K562 (cell line): ENCODE measurements around the gene DDR1. TPM values are rescaled to one million over a fixed set of nuclear protein-coding genes. Genes with fewer than 3 reads are reported as not detected.
A peak's percentile ranks its signal among the peaks of the same experiment; 100 is the strongest.

Experiments used
- ATAC-seq: fragments of 200-7000 bp; cut with Tn5 transposase; 3 replicates; pipeline ENCODE4 v1.9.1; 2020; ENCODE audit warnings: moderate library complexity
- BruUV-seq: library from RNA; stranded (reverse); fragments of 400-500 nt; replicated peaks from 2 replicates; lab custom pipeline; 2021; lab: Mats Ljungman, UMichigan
- CTCF ChIA-PET: fragments of 300-600 bp; formaldehyde crosslinking; extraction: SDS; loops from one replicate; lab custom pipeline; 2021; ENCODE audit warnings: low intra/inter-chr PET ratio; lab: Yijun Ruan, JAX
- POLR2A ChIA-PET: fragments of 300-600, 350-650 bp; sonication (Branson Sonifier 250); formaldehyde crosslinking; extraction: SDS; loops from one replicate; lab custom pipeline; 2021; ENCODE audit warnings: antibody characterized with exemption, inconsistent platforms; lab: Yijun Ruan, JAX
- DNase-seq, 4 experiments: peaks; one replicate each; pipeline versions ENCODE4 v3.0.0 to v3.0.0-alpha.2; 2011 to 2018; ENCODE audit warnings: low spot score in 3 of 4, mixed read lengths in 3 of 4; ENCODE audit errors: extremely low read depth in 1 of 4
- FAIRE-seq: peaks from 2 replicates; lab custom pipeline; 2011; peaks lifted over from hg19 to GRCh38; lab: Jason Lieb, UNC
- H2AFZ ChIP-seq: 2 replicates; pipeline ENCODE4 v1.6.0; 2011; ENCODE audit warnings: low read depth, low read length, control low read depth, inconsistent platforms
- H3K27ac ChIP-seq: fragments of 200-600 bp; 3 replicates; pipeline ENCODE4 v1.8.0; 2011; ENCODE audit warnings: low read depth, mild to moderate bottlenecking, control low read depth, inconsistent platforms, low read length, moderate library complexity, mixed read lengths; ENCODE audit errors: extremely low read depth
- H3K27me3 ChIP-seq, 2 experiments: fragments of 300-600 bp in 1 of 2; 2 replicates in 1 of 2; 3 replicates in 1 of 2; pipeline versions ENCODE4 v1.6.0 to v1.8.0; 2011; ENCODE audit warnings: inconsistent platforms in 2 of 2, low read length in 2 of 2, mild to moderate bottlenecking in 1 of 2, mixed read lengths in 1 of 2, moderate library complexity in 1 of 2; ENCODE audit not compliant: control insufficient read depth in 2 of 2, insufficient read depth in 2 of 2
- H3K36me3 ChIP-seq: fragments of 300-600 bp; 3 replicates; pipeline ENCODE4 v1.8.0; 2011; ENCODE audit warnings: mild to moderate bottlenecking, low read length, inconsistent platforms; ENCODE audit not compliant: control insufficient read depth, insufficient read depth
- H3K4me1 ChIP-seq, 2 experiments: fragments of 200-600 bp in 1 of 2; replicated peaks in 1 of 2; 2 replicates in 1 of 2; 3 replicates in 1 of 2; pipeline versions ENCODE4 v1.5.1 to v1.8.0; 2011; ENCODE audit warnings: inconsistent platforms in 2 of 2, low read length in 2 of 2, mild to moderate bottlenecking in 1 of 2, mixed read lengths in 1 of 2, moderate library complexity in 1 of 2; ENCODE audit not compliant: control insufficient read depth in 2 of 2, insufficient read depth in 2 of 2
- H3K4me2 ChIP-seq: 2 replicates; pipeline ENCODE4 v1.6.1; 2011; ENCODE audit warnings: low read length, control low read depth, inconsistent platforms, mixed read lengths; ENCODE audit not compliant: insufficient read depth
- H3K4me3 ChIP-seq: fragments of 200-600 bp; sonication (generic), shearing (Covaris generic); 2 replicates; pipeline ENCODE4 v1.5.1; 2016; ENCODE audit warnings: control low read depth, inconsistent platforms
- H3K79me2 ChIP-seq: fragments of 200-600 bp; 3 replicates; pipeline ENCODE4 v1.8.0; 2011; ENCODE audit warnings: low read length, inconsistent platforms; ENCODE audit not compliant: control insufficient read depth, insufficient read depth
- H3K9ac ChIP-seq, 2 experiments: 2 replicates each; pipeline versions ENCODE4 v1.6.0 to v1.6.1; 2011; ENCODE audit warnings: low read depth in 2 of 2, low read length in 2 of 2, control low read depth in 1 of 2, inconsistent platforms in 1 of 2, mild to moderate bottlenecking in 1 of 2, mixed read lengths in 1 of 2; ENCODE audit not compliant: insufficient read depth in 1 of 2
- H3K9me1 ChIP-seq: one replicate; pipeline ENCODE4 v1.6.0; 2011; ENCODE audit warnings: inconsistent platforms, mild to moderate bottlenecking, low read length, moderate library complexity; ENCODE audit not compliant: control insufficient read depth, insufficient read depth
- H3K9me3 ChIP-seq: replicated peaks from 2 replicates; pipeline ENCODE4 v1.5.1; 2011; ENCODE audit warnings: low read depth, low read length, inconsistent platforms; ENCODE audit not compliant: control insufficient read depth, insufficient read depth
- H4K20me1 ChIP-seq: replicated peaks from 2 replicates; pipeline ENCODE4 v1.6.1; 2011; ENCODE audit warnings: low read length, inconsistent platforms, mixed read lengths; ENCODE audit not compliant: control insufficient read depth, insufficient read depth
- IFI16 ChIP-seq: fragments of 250-450 bp; sonication (Bioruptor Pico); IDR thresholded peaks from 2 replicates; pipeline ENCODE4 v2.1.2; 2022; ENCODE audit warnings: mild to moderate bottlenecking, inconsistent platforms
- MED1 ChIP-seq: sonication (generic); formaldehyde crosslinking; IDR thresholded peaks from 2 replicates; pipeline ENCODE4 v1.8.1; 2023; ENCODE audit warnings: missing genetic modification reagents, borderline replicate concordance
- PHF21A ChIP-seq: fragments of 450-650 bp; IDR thresholded peaks from 2 replicates; pipeline ENCODE4 v1.6.1; 2017; ENCODE audit warnings: low read depth, borderline replicate concordance
- RBFOX2 ChIP-seq: fragments of 200-400 bp; formaldehyde crosslinking; IDR thresholded peaks from 2 replicates; pipeline ENCODE4 v1.6.1; 2017; ENCODE audit warnings: low read depth, mild to moderate bottlenecking, low read length, moderate library complexity
- RBM34 ChIP-seq: fragments of 200-400 bp; formaldehyde crosslinking; IDR thresholded peaks from 2 replicates; pipeline ENCODE4 v1.6.1; 2018; ENCODE audit warnings: low read length, borderline replicate concordance; ENCODE audit not compliant: insufficient read depth
- SMARCE1 ChIP-seq: fragments of 450-650 bp; IDR thresholded peaks from 2 replicates; pipeline ENCODE4 v1.7.1; 2016; ENCODE audit warnings: mild to moderate bottlenecking
- WGBS: fragments of 100-300 bp; shearing (Covaris generic); methylation state at CpG from one replicate; pipeline ENCODE4 v1.1.6; 2016; ENCODE audit warnings: low coverage, mixed read lengths; ENCODE audit not compliant: insufficient coverage; ENCODE audit errors: missing lambda C conversion rate; 5-methylcytosine and 5-hydroxymethylcytosine counted together
- in situ Hi-C: fragments of 300-500 bp; cut with MboI; formaldehyde crosslinking; loops from 4 replicates; pipeline ENCODE4 v1.15.0; 2018; ENCODE audit warnings: inconsistent platforms, mixed read lengths
- intact Hi-C: fragments of 100-400 bp; cut with micrococcal nuclease; formaldehyde crosslinking; loops from 2 replicates; pipeline ENCODE4 v1.14.2; 2022
- polyA plus RNA-seq, 8 experiments: library from polyadenylated mRNA; depleted of rRNA in 4 of 8; stranded (reverse) in 5 of 8; unstranded in 3 of 8; fragments of >200 nt; fragmentation: Nextera tagmentation in 2 of 8; fragmentation: Illumina TruSeq in 1 of 8; extraction: Ambion mirVana in 2 of 8; extraction: Trizol in 1 of 8; gene quantifications; 2 replicates each; pipeline versions ENCODE4 v1.2.1 to v1.2.3, GENCODE V29; 2011 to 2014; ENCODE audit warnings: inconsistent platforms in 1 of 8, missing spikeins in 1 of 8
- total RNA-seq, 7 experiments: library from RNA; depleted of rRNA in 6 of 7; stranded (reverse); fragments of >200 nt in 6 of 7; fragmentation: Illumina TruSeq in 2 of 7; extraction: Trizol in 2 of 7; gene quantifications; 2 replicates each; pipeline versions ENCODE4 v1.2.1 to v1.2.3, GENCODE V29; 2011 to 2021; ENCODE audit warnings: low replicate concordance in 1 of 7

Gene DDR1
- total and polyA plus RNA-seq, 9 of the 15 experiments (the other 6 are each of a cell fraction or from before 2014, with no cell fraction given): 1.4 to 44.6 (median 12.2) TPM

DNA sequence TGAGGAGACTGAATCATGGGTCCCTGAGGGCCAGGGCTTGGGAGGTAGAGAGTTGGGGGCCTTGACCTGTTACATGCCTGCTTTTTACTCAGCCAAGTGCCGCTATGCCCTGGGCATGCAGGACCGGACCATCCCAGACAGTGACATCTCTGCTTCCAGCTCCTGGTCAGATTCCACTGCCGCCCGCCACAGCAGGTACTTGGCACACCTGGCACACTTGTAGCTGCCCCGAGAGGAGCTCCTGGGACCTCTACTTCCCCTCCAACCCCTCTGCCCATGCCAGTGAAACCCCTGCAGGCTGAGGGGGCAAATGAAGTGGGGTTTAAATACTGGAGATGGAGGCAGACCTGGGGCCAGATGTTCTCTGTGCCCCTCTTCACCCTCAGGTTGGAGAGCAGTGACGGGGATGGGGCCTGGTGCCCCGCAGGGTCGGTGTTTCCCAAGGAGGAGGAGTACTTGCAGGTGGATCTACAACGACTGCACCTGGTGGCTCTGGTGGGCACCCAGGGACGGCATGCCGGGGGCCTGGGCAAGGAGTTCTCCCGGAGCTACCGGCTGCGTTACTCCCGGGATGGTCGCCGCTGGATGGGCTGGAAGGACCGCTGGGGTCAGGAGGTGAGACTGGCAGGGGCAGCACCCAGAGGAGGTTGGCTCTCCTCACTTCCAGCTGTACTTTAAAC is 4.6 kb downstream of the DDR1 start:
- H3K27ac ChIP-seq: no peak overlapping the region
- no peak overlapping the region for H2AFZ ChIP-seq
- peak overlapping the region in 1 of 2 experiments; percentile 66; a peak in 2 of 4 replicates for H3K9ac ChIP-seq
- no peak for ATAC-seq
- H3K9me1 ChIP-seq: peaks cover 3% of the 10 kb centered on the region
- peaks cover 43% of the 10 kb centered on the region for H3K79me2 ChIP-seq
- DNase-seq: no peak
- H3K36me3 ChIP-seq: peaks cover 48% of the 10 kb centered on the region
- H3K27me3 ChIP-seq: no peaks in the 10 kb centered on the region
- TF ChIP-seq RBM34 (no peak), IFI16 (CRISPR knock-in tag) (no peak), PHF21A (no peak), RBFOX2 (no peak), SMARCE1 (no peak), MED1 (CRISPR knock-in tag) (peak; percentile 34; the same call in 1 of the 2 replicates)
- ChIA-PET POLR2A (interaction anchor here (0.5 to 1.1 kb wide), 7 partner anchors 9 to 274 kb away, joined by 3 to 5 read pairs (median 3); no protein-coding TSS in a partner anchor), CTCF (no interaction called here)
- H3K9me3 ChIP-seq: no peaks in the 10 kb centered on the region
- 91% methylated on average over 17 of the region's 18 CpGs for WGBS
- intact Hi-C loops (no loop called here), in situ Hi-C loops (no loop called here)
- H3K4me2 ChIP-seq: no peak overlapping the region
- H3K4me1 ChIP-seq: peaks cover 27 to 48% of the 10 kb centered on the region in 2 experiments
- H4K20me1 ChIP-seq: peaks cover 9% of the 10 kb centered on the region; the same call in 1 of the 2 replicates
- BruUV-seq: no TSS peak
- no peak overlapping the region for H3K4me3 ChIP-seq
- no peak for FAIRE-seq
